ENCODE data around the gene FAM193B. TPM values are rescaled to one million over a fixed set of nuclear protein-coding genes. Genes with fewer than 3 reads are reported as not detected.

Gene FAM193B
- total and polyA plus RNA-seq, 10 donors: 86.9 to 364 (median 134) TPM

GRCh38 chr5:177557796-177558195, 3.4 kb upstream of the FAM193B start:
- WGBS, 5 donors: 84 to 89% (median 88%) methylated on average over 5 of the region's 5 CpGs
- H3K9me3 ChIP-seq: peaks cover 0 to 7% (median 0%) of the 10 kb centered on the region in 8 donors
- H3K4me3 ChIP-seq: no peak overlapping the region
- H3K36me3 ChIP-seq: no peaks in the 10 kb centered on the region
- no peak overlapping the region for H3K27ac ChIP-seq
- peaks cover 12 to 24% (median 17%) of the 10 kb centered on the region in 6 donors for H3K4me1 ChIP-seq
- H3K27me3 ChIP-seq (replicated peaks in 1 of 7): no peaks in the 10 kb centered on the region
- intact Hi-C loops (cut with DNase I; ENCODE audit: low total_unique reads): no loop called here
- TF ChIP-seq POLR2A (IDR thresholded peaks at IDR 0.05) (no peak), CTCF (IDR thresholded peaks at IDR 0.05 in 8 of 11, conservative IDR thresholded peaks at IDR 0.05 in 3 of 11) (no peak), POLR2AphosphoS5 (IDR thresholded peaks at IDR 0.05) (no peak)
- DNase-seq: no peak

GRCh38 chr5:177557041-177557647, 2.8 kb upstream of the FAM193B start:
- Histone ChIP-seq H3K27me3 (replicated peaks in 1 of 7) (no peaks in the 10 kb centered on the region), H3K36me3 (peaks cover 0 to 6% (median 0%) of the 10 kb centered on the region in 6 donors), H3K4me1 (peaks cover 17 to 30% (median 23%) of the 10 kb centered on the region in 6 donors), H3K4me3 (no peak overlapping the region), H3K27ac (no peak overlapping the region), H3K9me3 (peaks cover 0 to 7% (median 0%) of the 10 kb centered on the region in 8 donors)
- 44 to 57% (median 53%) methylated on average over 4 of the region's 4 CpGs for WGBS, 5 donors
- no peak for TF ChIP-seq POLR2AphosphoS5 (IDR thresholded peaks at IDR 0.05)
- TF ChIP-seq POLR2A (IDR thresholded peaks at IDR 0.05): no peak
- no peak for TF ChIP-seq CTCF (IDR thresholded peaks at IDR 0.05 in 8 of 11, conservative IDR thresholded peaks at IDR 0.05 in 3 of 11)
- intact Hi-C loops (cut with DNase I; ENCODE audit: low total_unique reads): no loop called here
- no peak for DNase-seq

GRCh38 chr5:177555665-177556064, 1.3 kb upstream of the FAM193B start:
- Histone ChIP-seq H3K4me3 (no peak overlapping the region), H3K27me3 (replicated peaks in 1 of 7) (no peaks in the 10 kb centered on the region), H3K4me1 (peaks cover 17 to 44% (median 27%) of the 10 kb centered on the region in 6 donors), H3K9me3 (no peaks in the 10 kb centered on the region), H3K36me3 (peaks cover 0 to 21% (median 2%) of the 10 kb centered on the region in 6 donors), H3K27ac (no peak overlapping the region)
- TF ChIP-seq POLR2A (IDR thresholded peaks at IDR 0.05) (no peak), POLR2AphosphoS5 (IDR thresholded peaks at IDR 0.05) (no peak), CTCF (IDR thresholded peaks at IDR 0.05 in 8 of 11, conservative IDR thresholded peaks at IDR 0.05 in 3 of 11) (no peak)
- WGBS, 5 donors: 94 to 99% (median 98%) methylated on average over 5 of the region's 5 CpGs
- no peak for DNase-seq
- intact Hi-C loops (cut with DNase I; ENCODE audit: low total_unique reads): no loop called here

GRCh38 chr5:177555228-177555627, 865 bp upstream of the FAM193B start:
- Histone ChIP-seq H3K4me3 (peak overlapping the region in 5 of 8 donors; percentile 83 to 99 (median 96)), H3K9me3 (no peaks in the 10 kb centered on the region), H3K27ac (peak overlapping the region in 1 of 8 donors; percentile 90), H3K4me1 (peaks cover 17 to 48% (median 31%) of the 10 kb centered on the region in 6 donors), H3K27me3 (replicated peaks in 1 of 7) (no peaks in the 10 kb centered on the region), H3K36me3 (peaks cover 0 to 25% (median 4%) of the 10 kb centered on the region in 6 donors)
- intact Hi-C loops (cut with DNase I; ENCODE audit: low total_unique reads): no loop called here
- no peak for DNase-seq
- WGBS, 5 donors: 94 to 99% (median 97%) methylated on average over 2 of the region's 2 CpGs
- TF ChIP-seq POLR2AphosphoS5 (IDR thresholded peaks at IDR 0.05) (no peak), POLR2A (IDR thresholded peaks at IDR 0.05) (no peak), CTCF (IDR thresholded peaks at IDR 0.05 in 8 of 11, conservative IDR thresholded peaks at IDR 0.05 in 3 of 11) (no peak)
